Loucy (cell line): ENCODE measurements around the gene ACTR5.

ENCODE experiments used
- H2AFZ ChIP-seq: fragments of 200-600 bp; sonication (generic); 2 replicates; pipeline ENCODE4 v1.6.0; 2016; ENCODE audit warnings: antibody characterized with exemption, mild to moderate bottlenecking, low read length, moderate library complexity
- H3F3A ChIP-seq: fragments of 200-600 bp; 2 replicates; pipeline ENCODE4 v1.6.0; 2016; ENCODE audit warnings: antibody characterized with exemption, low read depth, mild to moderate bottlenecking
- H3K27me3 ChIP-seq: fragments of 200-600 bp; sonication (generic); 2 replicates; pipeline ENCODE4 v1.6.1; 2014; ENCODE audit warnings: low read length, mild to moderate bottlenecking; ENCODE audit not compliant: insufficient read depth, poor library complexity, severe bottlenecking
- H3K36me3 ChIP-seq: fragments of 200-600 bp; sonication (generic); 2 replicates; pipeline ENCODE4 v1.6.1; 2016; ENCODE audit warnings: low read length; ENCODE audit not compliant: insufficient read depth
- H3K4me1 ChIP-seq: fragments of 200-600 bp; sonication (generic); 2 replicates; pipeline ENCODE4 v1.5.1; 2014; ENCODE audit warnings: low read length, mild to moderate bottlenecking; ENCODE audit not compliant: insufficient read depth, poor library complexity, severe bottlenecking
- H3K4me2 ChIP-seq: fragments of 200-600 bp; sonication (generic); 2 replicates; pipeline ENCODE4 v1.6.0; 2014; ENCODE audit warnings: antibody characterized with exemption, low read length, low read depth, mild to moderate bottlenecking; ENCODE audit not compliant: poor library complexity, severe bottlenecking
- H3K4me3 ChIP-seq: fragments of 200-600 bp; sonication (generic); 2 replicates; pipeline ENCODE4 v1.5.1; 2014; ENCODE audit warnings: low read length, mild to moderate bottlenecking, mixed read lengths; ENCODE audit not compliant: poor library complexity, severe bottlenecking
- H3K79me2 ChIP-seq: fragments of 200-600 bp; sonication (generic); 2 replicates; pipeline ENCODE4 v1.6.1; 2014; ENCODE audit warnings: low read length; ENCODE audit not compliant: insufficient read depth
- H3K9ac ChIP-seq: fragments of 200-600 bp; sonication (generic); 2 replicates; pipeline ENCODE4 v1.6.0; 2014; ENCODE audit warnings: mild to moderate bottlenecking, low read depth, low read length, moderate library complexity; ENCODE audit not compliant: poor library complexity, severe bottlenecking
- H3K9me2 ChIP-seq: fragments of 200-600 bp; sonication (generic); replicated peaks from 2 replicates; pipeline ENCODE4 v1.6.1; 2016; ENCODE audit warnings: low read depth, low read length, mixed read lengths
- H3K9me3 ChIP-seq: fragments of 200-600 bp; sonication (generic); 2 replicates; pipeline ENCODE4 v1.6.1; 2014; ENCODE audit warnings: mild to moderate bottlenecking, antibody characterized with exemption, low read length, low read depth; ENCODE audit not compliant: insufficient read depth
- H4K20me1 ChIP-seq: fragments of 200-600 bp; sonication (generic); 2 replicates; pipeline ENCODE4 v1.6.0; 2014; ENCODE audit warnings: antibody characterized with exemption, low read length, mild to moderate bottlenecking; ENCODE audit not compliant: insufficient read depth, poor library complexity, severe bottlenecking
- EZH2phosphoT487 ChIP-seq: fragments of 200-600 bp; IDR thresholded peaks from 2 replicates; pipeline ENCODE4 v1.6.1; 2018; ENCODE audit warnings: antibody characterized with exemption, mild to moderate bottlenecking, moderate library complexity, borderline replicate concordance
- TF ChIP-seq, protein P1 (sequence below): fragments of 200-600 bp; sonication (generic); conservative IDR thresholded peaks from 2 replicates; pipeline ENCODE4 v1.5.1; 2014; ENCODE audit warnings: mild to moderate bottlenecking, antibody characterized with exemption, low read length

Gene ACTR5

DNA sequence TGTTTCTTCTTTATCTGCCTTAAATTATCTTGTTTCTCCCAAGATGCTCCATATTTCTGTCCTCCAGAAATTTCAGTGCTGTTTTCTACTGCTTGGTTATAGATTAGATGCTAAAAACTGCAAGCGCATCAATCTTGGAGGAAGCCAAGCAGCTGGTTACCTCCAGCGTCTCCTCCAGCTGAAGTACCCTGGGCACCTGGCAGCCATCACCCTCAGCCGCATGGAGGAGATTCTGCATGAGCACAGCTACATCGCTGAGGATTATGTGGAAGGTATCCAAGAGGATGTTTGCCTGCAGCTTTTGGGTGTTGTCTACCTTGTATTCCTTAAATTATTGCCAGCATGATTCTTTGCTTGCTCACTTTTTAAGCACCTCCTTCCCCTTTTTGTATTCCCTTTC lies 3.8 kb downstream of the ACTR5 start:
- H3K27me3 ChIP-seq = no peaks in the 10 kb centered on the region
- no peak overlapping the region for H3K4me3 ChIP-seq
- H3K4me1 ChIP-seq = peaks cover 28% of the 10 kb centered on the region
- no peak overlapping the region for H3K9ac ChIP-seq
- no peak overlapping the region for H2AFZ ChIP-seq
- H3K36me3 ChIP-seq = peaks cover 18% of the 10 kb centered on the region
- peak overlapping the region; percentile 26 for H3K4me2 ChIP-seq
- TF ChIP-seq, protein P1, sequence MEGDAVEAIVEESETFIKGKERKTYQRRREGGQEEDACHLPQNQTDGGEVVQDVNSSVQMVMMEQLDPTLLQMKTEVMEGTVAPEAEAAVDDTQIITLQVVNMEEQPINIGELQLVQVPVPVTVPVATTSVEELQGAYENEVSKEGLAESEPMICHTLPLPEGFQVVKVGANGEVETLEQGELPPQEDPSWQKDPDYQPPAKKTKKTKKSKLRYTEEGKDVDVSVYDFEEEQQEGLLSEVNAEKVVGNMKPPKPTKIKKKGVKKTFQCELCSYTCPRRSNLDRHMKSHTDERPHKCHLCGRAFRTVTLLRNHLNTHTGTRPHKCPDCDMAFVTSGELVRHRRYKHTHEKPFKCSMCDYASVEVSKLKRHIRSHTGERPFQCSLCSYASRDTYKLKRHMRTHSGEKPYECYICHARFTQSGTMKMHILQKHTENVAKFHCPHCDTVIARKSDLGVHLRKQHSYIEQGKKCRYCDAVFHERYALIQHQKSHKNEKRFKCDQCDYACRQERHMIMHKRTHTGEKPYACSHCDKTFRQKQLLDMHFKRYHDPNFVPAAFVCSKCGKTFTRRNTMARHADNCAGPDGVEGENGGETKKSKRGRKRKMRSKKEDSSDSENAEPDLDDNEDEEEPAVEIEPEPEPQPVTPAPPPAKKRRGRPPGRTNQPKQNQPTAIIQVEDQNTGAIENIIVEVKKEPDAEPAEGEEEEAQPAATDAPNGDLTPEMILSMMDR = no peak
- no peak for TF ChIP-seq EZH2phosphoT487
- H4K20me1 ChIP-seq = peaks cover 13% of the 10 kb centered on the region
- H3F3A ChIP-seq = no peaks in the 10 kb centered on the region
- H3K79me2 ChIP-seq = peaks cover 29% of the 10 kb centered on the region
- H3K9me3 ChIP-seq = no peaks in the 10 kb centered on the region
- no peaks in the 10 kb centered on the region for H3K9me2 ChIP-seq

DNA sequence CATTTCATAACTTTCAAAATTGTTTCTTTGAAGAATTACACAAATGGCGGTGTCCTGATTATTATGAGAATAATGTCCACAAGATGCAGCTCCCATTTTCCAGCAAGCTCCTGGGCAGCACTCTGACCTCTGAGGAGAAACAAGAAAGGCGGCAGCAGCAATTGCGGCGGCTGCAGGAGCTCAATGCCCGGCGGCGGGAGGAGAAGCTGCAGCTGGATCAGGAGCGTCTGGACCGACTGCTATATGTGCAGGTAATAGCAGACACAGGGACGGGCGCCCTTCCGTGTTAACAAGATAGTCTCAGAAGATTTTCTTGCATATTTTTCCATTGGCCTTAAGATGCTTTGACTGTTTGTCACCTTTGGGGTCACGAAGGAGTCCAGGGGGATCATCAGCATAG lies 6.7 kb downstream of the ACTR5 start:
- Histone ChIP-seq H3K9me2 (no peaks in the 10 kb centered on the region), H3K27me3 (no peaks in the 10 kb centered on the region), H2AFZ (no peak overlapping the region), H3K9me3 (no peaks in the 10 kb centered on the region), H3K36me3 (peaks cover 36% of the 10 kb centered on the region), H3F3A (no peaks in the 10 kb centered on the region), H3K79me2 (peaks cover 16% of the 10 kb centered on the region), H3K4me2 (no peak overlapping the region), H4K20me1 (peaks cover 13% of the 10 kb centered on the region), H3K4me3 (no peak overlapping the region), H3K4me1 (peaks cover 12% of the 10 kb centered on the region), H3K9ac (no peak overlapping the region)
- TF ChIP-seq, protein P1 = no peak
- TF ChIP-seq EZH2phosphoT487 = no peak

DNA sequence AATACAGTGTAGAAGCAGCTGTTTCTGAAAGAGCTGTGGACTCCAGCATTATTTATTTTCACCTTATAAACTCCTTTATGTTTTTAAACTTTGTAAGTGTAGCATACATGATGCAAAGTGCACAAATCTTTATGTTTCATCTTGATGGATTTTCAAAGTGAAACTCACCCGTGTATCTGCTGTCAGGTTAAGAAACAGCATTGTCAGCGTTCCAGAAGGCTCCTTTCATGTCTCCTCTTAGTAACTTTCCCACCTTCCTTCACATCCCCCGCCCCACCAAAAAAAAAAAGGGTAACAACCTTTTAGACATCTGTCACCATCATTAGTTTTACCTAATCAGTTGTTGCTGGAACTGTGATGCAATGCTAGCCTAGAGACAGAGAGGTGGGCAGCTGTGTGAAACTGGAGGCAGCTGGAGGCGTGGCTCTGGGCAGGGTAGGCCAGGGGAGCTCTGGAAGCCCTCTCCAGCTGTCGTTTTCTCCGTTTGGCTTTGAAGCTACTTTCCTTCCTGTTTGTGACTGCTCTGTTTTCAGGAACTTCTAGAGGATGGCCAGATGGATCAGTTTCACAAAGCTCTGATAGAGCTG lies 7.2 kb downstream of the ACTR5 start:
- H3K79me2 ChIP-seq = peaks cover 11% of the 10 kb centered on the region; the same call in 1 of the 2 replicates
- no peak overlapping the region for H3K4me3 ChIP-seq
- H3K27me3 ChIP-seq = no peaks in the 10 kb centered on the region
- H3K4me2 ChIP-seq = no peak overlapping the region
- no peaks in the 10 kb centered on the region for H3K9me2 ChIP-seq
- peaks cover 9% of the 10 kb centered on the region for H3K4me1 ChIP-seq
- peaks cover 13% of the 10 kb centered on the region for H4K20me1 ChIP-seq
- TF ChIP-seq, protein P1 = no peak
- no peak for TF ChIP-seq EZH2phosphoT487
- H3K9ac ChIP-seq = no peak overlapping the region
- no peaks in the 10 kb centered on the region for H3K9me3 ChIP-seq
- peaks cover 36% of the 10 kb centered on the region for H3K36me3 ChIP-seq
- no peak overlapping the region for H2AFZ ChIP-seq
- no peaks in the 10 kb centered on the region for H3F3A ChIP-seq
